Mononuclear cell (primary cell): ENCODE results near the gene DECR2. TPM values are rescaled to one million over a fixed set of nuclear protein-coding genes. Genes with fewer than 3 reads are reported as not detected.
"Not testable (repeated sequence)": the region's sequence is repeated elsewhere in the genome, so short reads cannot be mapped to it uniquely, and the experiment has no call there.

Source experiments
- H3K27me3 ChIP-seq: 2 replicates; pipeline ENCODE4 v1.6.0; 2011; ENCODE audit warnings: low read length, control low read depth; ENCODE audit not compliant: insufficient read depth
- H3K4me1 ChIP-seq: 2 replicates; pipeline ENCODE4 v1.5.1; 2011; ENCODE audit warnings: mild to moderate bottlenecking, low read length, control low read depth; ENCODE audit not compliant: insufficient read depth
- H3K4me3 ChIP-seq: 2 replicates; pipeline ENCODE4 v1.5.1; 2011; ENCODE audit warnings: mild to moderate bottlenecking, low read length, moderate library complexity
- H3K9me3 ChIP-seq: 2 replicates; pipeline ENCODE4 v1.5.1; 2011; ENCODE audit warnings: low read depth, mild to moderate bottlenecking, control low read depth, low read length
- total RNA-seq: library from RNA; depleted of rRNA; stranded (reverse); fragments of >200 nt; gene quantifications from one replicate; pipeline ENCODE4 v1.2.3, GENCODE V29; 2012

The DECR2 gene
- total RNA-seq, 1 donor, result 2.9 TPM

DNA sequence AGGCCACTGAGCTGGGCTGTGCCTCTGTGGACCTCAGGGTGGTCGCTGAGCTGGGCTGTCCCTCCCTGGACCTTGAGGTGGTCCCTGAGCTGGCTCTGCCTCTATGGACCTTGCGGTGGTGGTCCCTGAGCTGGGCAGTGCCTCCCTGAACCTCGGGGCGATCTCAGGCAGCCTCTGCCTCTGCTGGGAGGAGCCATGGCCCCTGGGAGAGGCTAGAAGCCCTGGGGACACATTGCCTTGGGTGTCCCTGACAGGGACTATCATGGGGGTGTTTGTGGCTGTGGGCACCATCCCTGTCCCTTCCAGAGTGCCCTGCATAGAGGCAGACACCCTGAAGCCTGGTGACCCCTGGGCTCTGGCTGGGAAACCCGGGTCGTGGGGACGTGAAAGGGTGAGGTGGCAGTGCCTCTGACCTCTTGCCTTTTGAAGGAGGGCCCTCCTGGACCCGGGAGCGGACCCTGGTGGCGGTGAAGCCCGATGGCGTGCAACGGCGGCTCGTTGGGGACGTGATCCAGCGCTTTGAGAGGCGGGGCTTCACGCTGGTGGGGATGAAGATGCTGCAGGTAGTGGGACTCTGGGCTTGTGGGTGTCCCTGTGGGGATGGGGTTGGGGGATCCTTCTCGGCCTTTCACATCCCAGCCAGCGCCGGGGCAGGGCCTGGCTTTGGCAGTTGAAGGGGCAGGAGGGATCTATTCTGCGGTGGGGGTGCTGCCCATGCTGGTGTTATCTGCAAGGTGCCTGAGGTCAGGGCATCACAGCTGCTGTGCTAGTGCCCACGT, 2.9 kb upstream of the DECR2 start:
- Histone ChIP-seq H3K27me3 (no peaks in the 10 kb centered on the region), H3K9me3 (no peaks in the 10 kb centered on the region), H3K4me1 (peaks cover 29% of the 10 kb centered on the region), H3K4me3 (no peak overlapping the region)

GRCh38 chr16:399340-400019, 2.2 kb upstream of the DECR2 start:
- Histone ChIP-seq H3K27me3 (no peaks in the 10 kb centered on the region), H3K4me1 (peaks cover 29% of the 10 kb centered on the region), H3K4me3 (no peak overlapping the region), H3K9me3 (no peaks in the 10 kb centered on the region)

- Histone ChIP-seq H3K4me1 (peaks cover 29% of the 10 kb centered on the region), H3K9me3 (no peaks in the 10 kb centered on the region), H3K4me3 (peak overlapping the region; percentile 83), H3K27me3 (no peaks in the 10 kb centered on the region)
These were observed 1.6 kb upstream of the DECR2 start for GRCh38 chr16:400061-400591.

DNA sequence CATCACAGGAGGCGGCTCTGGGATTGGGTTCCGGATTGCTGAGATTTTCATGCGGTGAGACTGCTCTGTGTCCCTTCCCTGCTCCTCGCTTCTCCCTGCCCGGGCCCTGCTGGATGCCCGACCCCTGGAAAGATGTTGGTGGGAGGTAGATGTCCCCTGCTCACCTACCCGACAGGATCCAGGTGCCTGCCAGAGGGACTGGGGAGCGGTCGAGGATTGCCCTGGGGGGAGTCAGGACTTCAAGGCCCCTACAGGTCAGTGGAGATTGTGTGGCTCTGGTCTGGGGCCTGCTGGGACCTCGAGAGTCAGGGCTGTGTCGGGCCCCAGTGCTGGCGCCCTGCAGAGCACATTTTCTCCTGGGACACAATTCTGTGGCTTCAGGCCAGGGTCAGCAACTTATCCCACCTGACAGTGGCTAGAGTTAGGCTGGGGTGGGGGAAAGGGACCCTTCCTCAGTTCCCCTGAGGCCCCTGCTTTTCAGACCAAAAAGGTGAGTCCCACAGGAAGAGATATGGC, 3.3 kb downstream of the DECR2 start:
- H3K4me1 ChIP-seq, result peaks cover 14% of the 10 kb centered on the region
- no peaks in the 10 kb centered on the region for H3K9me3 ChIP-seq
- no peaks in the 10 kb centered on the region for H3K27me3 ChIP-seq
- no peak overlapping the region for H3K4me3 ChIP-seq

DNA sequence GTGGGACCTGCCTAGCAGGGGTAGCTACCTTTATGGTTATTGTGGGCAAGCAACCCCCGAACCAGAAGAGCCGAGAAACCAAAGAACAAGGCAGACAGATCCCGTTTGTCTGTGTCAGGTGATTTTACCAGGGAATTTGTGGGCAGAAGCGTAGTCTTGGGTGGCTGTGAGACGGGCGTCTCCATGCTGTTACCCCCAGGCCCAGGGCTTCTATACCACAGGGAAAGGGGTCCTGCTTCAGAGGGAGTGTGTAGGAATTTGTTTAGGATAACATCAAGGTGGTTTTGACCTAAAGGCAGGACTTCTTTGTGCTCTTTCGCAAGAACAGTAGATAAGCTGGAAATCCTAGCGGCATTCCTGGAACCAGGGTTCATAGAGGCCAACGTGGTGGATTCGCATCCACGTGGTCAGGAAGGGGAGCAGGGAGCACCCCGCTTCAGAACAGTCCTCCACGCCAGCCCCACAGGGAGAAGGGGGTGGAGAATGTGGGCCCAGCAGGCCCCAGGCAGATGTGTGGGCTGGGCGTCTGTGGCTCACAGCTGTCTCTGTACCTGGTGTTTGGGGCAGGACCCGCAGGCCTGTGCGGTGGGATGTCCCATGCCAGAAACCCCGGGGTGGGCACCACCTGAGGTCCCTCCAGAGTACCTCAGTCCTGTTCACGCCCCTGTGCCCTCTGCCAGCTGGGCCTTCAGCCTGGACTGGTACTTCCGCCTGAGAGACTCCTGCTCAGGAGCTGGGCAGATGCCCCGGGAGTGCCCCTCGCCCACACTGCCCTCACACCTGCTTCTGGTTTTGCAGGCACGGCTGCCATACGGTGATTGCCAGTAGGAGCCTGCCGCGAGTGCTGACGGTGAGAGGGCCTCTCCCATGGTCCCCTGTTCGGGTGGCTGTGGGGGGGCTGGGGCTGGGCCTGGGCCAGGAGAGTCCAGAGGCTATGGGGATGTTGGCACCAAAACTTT, 4.1 kb downstream of the DECR2 start:
- H3K4me3 ChIP-seq, result no peak overlapping the region
- no peaks in the 10 kb centered on the region for H3K27me3 ChIP-seq
- no peaks in the 10 kb centered on the region for H3K9me3 ChIP-seq
- peaks cover 6% of the 10 kb centered on the region for H3K4me1 ChIP-seq

DNA sequence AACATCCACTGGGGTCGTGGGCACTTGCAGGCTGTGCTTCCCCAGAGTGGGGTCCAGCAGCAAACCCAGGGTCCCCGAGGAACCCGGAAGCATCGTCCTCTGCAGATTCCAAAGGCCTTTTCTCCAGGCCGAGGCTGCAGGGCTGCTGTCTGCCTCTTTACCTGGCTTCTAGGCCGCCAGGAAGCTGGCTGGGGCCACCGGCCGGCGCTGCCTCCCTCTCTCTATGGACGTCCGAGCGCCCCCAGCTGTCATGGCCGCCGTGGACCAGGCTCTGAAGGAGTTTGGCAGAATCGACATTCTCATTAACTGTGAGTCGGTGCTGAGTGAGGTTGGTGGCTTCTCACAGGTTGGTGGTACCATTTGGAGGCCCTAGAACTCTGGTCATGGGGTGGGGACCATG, 5.6 kb downstream of the DECR2 start:
- Histone ChIP-seq H3K27me3 (no peaks in the 10 kb centered on the region), H3K4me3 (no peak overlapping the region), H3K4me1 (peaks cover 2% of the 10 kb centered on the region), H3K9me3 (no peaks in the 10 kb centered on the region)

GRCh38 chr16:410516-411178, 9.0 kb downstream of the DECR2 start:
- Histone ChIP-seq H3K27me3 (no peaks in the 10 kb centered on the region), H3K9me3 (no peaks in the 10 kb centered on the region), H3K4me3 (no peak overlapping the region), H3K4me1 (no peaks in the 10 kb centered on the region)

GRCh38 chr16:411576-412265, 10.0 kb downstream of the DECR2 start:
- no peak overlapping the region for H3K4me3 ChIP-seq
- H3K27me3 ChIP-seq, result no peaks in the 10 kb centered on the region
- H3K9me3 ChIP-seq, result no peaks in the 10 kb centered on the region
- H3K4me1 ChIP-seq, result no peaks in the 10 kb centered on the region

- Histone ChIP-seq H3K4me1 (no peaks in the 10 kb centered on the region), H3K27me3 (no peaks in the 10 kb centered on the region), H3K4me3 (no peak overlapping the region), H3K9me3 (no peaks in the 10 kb centered on the region)
These were observed 12.9 kb downstream of the DECR2 start for GRCh38 chr16:414395-415169.

DNA sequence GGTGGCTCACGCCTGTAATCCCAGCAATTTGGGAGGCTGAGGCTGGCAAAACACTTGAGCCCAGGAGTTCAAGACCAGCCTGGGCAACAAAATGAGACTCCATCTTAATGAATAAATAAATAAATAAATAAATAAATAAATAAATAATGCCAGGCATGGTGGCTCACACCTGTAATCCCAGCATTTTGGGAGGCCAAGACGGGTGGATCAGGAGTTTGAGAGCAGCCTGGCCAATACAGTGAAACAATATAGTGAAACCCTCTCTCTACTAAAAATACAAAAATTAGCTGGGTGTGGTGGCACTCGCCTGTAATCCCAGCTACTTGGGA, 13.4 kb downstream of the DECR2 start:
- H3K27me3 ChIP-seq, H3K4me3 ChIP-seq, H3K4me1 ChIP-seq, H3K9me3 ChIP-seq: not testable (repeated sequence)

- H3K4me3 ChIP-seq, H3K9me3 ChIP-seq, H3K27me3 ChIP-seq: not testable (repeated sequence)
- H3K4me1 ChIP-seq, result peaks cover 23% of the 10 kb centered on the region
These were observed 20.5 kb downstream of the DECR2 start for GRCh38 chr16:422179-422578.

DNA sequence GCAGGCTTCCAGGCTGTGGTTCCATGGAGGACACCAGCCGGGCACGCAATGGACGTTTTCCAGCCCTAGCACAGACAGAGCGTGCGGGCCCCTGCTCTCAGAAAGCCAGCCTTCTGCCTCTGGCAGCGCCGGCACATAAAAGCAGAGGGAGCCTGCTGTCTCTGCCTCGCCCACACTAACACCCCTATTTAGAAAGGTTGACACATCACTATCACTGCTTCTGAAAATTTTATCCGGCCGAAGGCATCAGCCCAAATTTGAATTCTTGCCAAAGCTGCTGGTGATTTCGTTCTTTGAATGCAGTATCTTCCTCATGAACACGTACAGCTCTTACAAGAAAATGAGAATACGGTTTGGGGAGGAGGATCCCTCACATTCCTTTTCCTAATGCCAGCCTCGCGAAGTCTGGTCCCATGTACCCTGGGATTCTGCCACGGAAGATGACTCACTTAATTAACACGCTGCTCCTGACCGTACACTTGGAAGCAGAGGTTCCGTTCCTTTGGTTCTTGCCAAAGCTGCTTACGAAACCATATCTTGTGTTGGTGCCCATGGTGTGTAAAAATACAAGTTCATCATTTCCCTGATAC, 22.4 kb downstream of the DECR2 start:
- Histone ChIP-seq H3K9me3 (no peaks in the 10 kb centered on the region), H3K4me3 (no peak overlapping the region), H3K27me3 (peaks cover 6% of the 10 kb centered on the region), H3K4me1 (peaks cover 27% of the 10 kb centered on the region)

GRCh38 chr16:424623-425081, 23.0 kb downstream of the DECR2 start:
- peaks cover 6% of the 10 kb centered on the region for H3K27me3 ChIP-seq
- H3K9me3 ChIP-seq, result no peaks in the 10 kb centered on the region
- H3K4me3 ChIP-seq, result peak overlapping the region; percentile 59
- H3K4me1 ChIP-seq, result peaks cover 27% of the 10 kb centered on the region
